Measurements from ENCODE around the gene ARL16. TPM values are rescaled to one million over a fixed set of nuclear protein-coding genes. Genes with fewer than 3 reads are reported as not detected.
A peak's percentile ranks its signal among the peaks of the same experiment; 100 is the strongest.

The ARL16 gene
- total and polyA plus RNA-seq, 2 of the 8 experiments (the other 6 are each of a cell fraction or from before 2014, with no cell fraction given) = 37.0 to 60.8 TPM

DNA sequence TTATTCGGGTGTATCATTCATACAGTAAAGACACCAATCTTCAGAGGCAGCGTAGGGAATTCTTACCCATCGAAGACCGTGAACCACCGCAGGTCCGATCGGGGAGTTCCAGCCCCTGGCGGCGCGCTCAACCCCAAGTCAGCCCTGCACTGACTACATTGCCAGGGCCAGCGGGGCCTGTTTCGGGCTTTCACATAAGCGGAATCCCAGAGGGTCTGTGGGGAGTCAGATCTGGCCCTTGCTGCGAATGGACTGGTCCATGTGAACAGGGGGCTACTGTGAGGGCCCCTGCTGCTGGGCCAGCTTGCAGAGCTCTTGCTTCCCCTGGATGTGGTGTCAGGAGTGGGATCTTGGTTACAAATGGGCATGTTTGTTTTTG is 34.9 kb downstream of the ARL16 start:
- ChIA-PET CTCF (ENCODE audit: partially characterized antibody) (interaction anchor here (0.7 to 3.5 kb wide), 6 partner anchors 15 to 432 kb away, joined by 3 to 9 read pairs (median 4); no protein-coding TSS in a partner anchor), POLR2A (ENCODE audit: partially characterized antibody) (interaction anchor here (0.6 to 4.4 kb wide), 14 partner anchors 8 to 252 kb away, joined by 3 to 23 read pairs (median 6); partner anchors contain the start of genes ACTG1, ARL16, HGS and NPLOC4)
- H2BK5ac ChIP-seq (ENCODE audit: low read depth, low read length) = no peak overlapping the region
- TF ChIP-seq HDAC6 (IDR thresholded peaks at IDR 0.05; ENCODE audit: low read depth, low read length) (no peak), CEBPB (IDR thresholded peaks at IDR 0.05; ENCODE audit: low read depth, low read length) (no peak), KDM5A (IDR thresholded peaks at IDR 0.05; ENCODE audit: low read length) (no peak), SRF (IDR thresholded peaks at IDR 0.05; ENCODE audit: low read depth, low read length) (no peak), JUND (IDR thresholded peaks at IDR 0.05; ENCODE audit: low read length) (no peak), EZH2 (IDR thresholded peaks at IDR 0.05; ENCODE audit: low read depth, low read length, severe bottlenecking) (no peak), SAP30 (IDR thresholded peaks at IDR 0.05; ENCODE audit: insufficient read depth, insufficient replicate concordance, low read length) (no peak), PHF8 (conservative IDR thresholded peaks at IDR 0.05; ENCODE audit: low read depth, low read length) (no peak), FOSL1 (IDR thresholded peaks at IDR 0.05; ENCODE audit: insufficient read depth, low read depth, low read length) (no peak), SP4 (IDR thresholded peaks at IDR 0.05; ENCODE audit: low read length) (no peak)

More for the DNA sequence above, 34.9 kb downstream of the ARL16 start:
- Histone ChIP-seq H2BK20ac (ENCODE audit: low read length) (no peak overlapping the region), H4K20me1 (replicated peaks in 1 of 2; ENCODE audit: control insufficient read depth in 1 of 2, insufficient read depth in 2 of 2, low read length in 2 of 2) (peaks cover 0 to 2% of the 10 kb centered on the region in 2 experiments), H4K5ac (ENCODE audit: insufficient read length, low read depth, low read length) (no peak overlapping the region), H3K4me2 (ENCODE audit: insufficient read depth in 1 of 2, low read depth in 2 of 2, low read length in 2 of 2) (peak overlapping the region; percentile 59 to 76), H4K8ac (ENCODE audit: extremely low read depth, insufficient read depth, low read length) (no peak overlapping the region; the same call in 1 of the 2 replicates), H3K79me1 (ENCODE audit: low read depth, low read length) (peaks cover 7% of the 10 kb centered on the region), H2BK12ac (ENCODE audit: low read depth, low read length) (no peak overlapping the region), H3K79me2 (ENCODE audit: control insufficient read depth in 1 of 2, insufficient read depth in 2 of 2, low read length in 2 of 2) (no peaks in the 10 kb centered on the region), H2AK5ac (ENCODE audit: low read depth, low read length) (no peak overlapping the region), H3K9ac (replicated peaks in 1 of 4; ENCODE audit: extremely low read depth in 1 of 4, low read depth in 3 of 4, low read length in 3 of 4) (no peak overlapping the region), H2AFZ (ENCODE audit: low read length) (no peak overlapping the region), H4K91ac (replicated peaks; ENCODE audit: insufficient read length, low read length) (no peak overlapping the region), H2BK15ac (ENCODE audit: low read length) (0 out of 2 replicates have a peak overlapping the region, but pooled peaks have one; percentile 29), H3K9me3 (ENCODE audit: insufficient read depth in 2 of 2, low read depth in 1 of 2, low read length in 1 of 2) (no peaks in the 10 kb centered on the region), H3K18ac (ENCODE audit: extremely low read depth, low read length) (no peak overlapping the region), H3K4ac (replicated peaks; ENCODE audit: insufficient read length, low read depth, low read length) (no peak overlapping the region), H3K56ac (replicated peaks; ENCODE audit: insufficient read length, low read depth, low read length) (no peak overlapping the region), H3K27ac (ENCODE audit: low read depth, low read length) (no peak overlapping the region), H2BK120ac (replicated peaks; ENCODE audit: low read depth, low read length) (no peak overlapping the region), H3K23ac (ENCODE audit: insufficient read length) (no peak overlapping the region), H3K4me1 (replicated peaks in 1 of 4; ENCODE audit: control insufficient read depth in 3 of 4, insufficient read depth in 4 of 4, low read length in 3 of 4) (peaks cover 0 to 24% (median 8%) of the 10 kb centered on the region in 4 experiments; a peak in 6 of 7 replicates), H3K36me3 (ENCODE audit: control insufficient read depth in 2 of 4, insufficient read depth in 4 of 4, low read length in 3 of 4) (peaks cover 0 to 3% (median 1%) of the 10 kb centered on the region in 4 experiments; a peak in 3 of 8 replicates), H3K23me2 (ENCODE audit: low read depth, low read length) (peaks cover 10% of the 10 kb centered on the region), H3K27me3 (replicated peaks in 1 of 4; ENCODE audit: control insufficient read depth in 3 of 4, extremely low read depth in 1 of 4, insufficient read depth in 3 of 4, low read length in 3 of 4) (peaks cover 2 to 15% (median 9%) of the 10 kb centered on the region in 4 experiments; a peak in 5 of 7 replicates), H3K14ac (ENCODE audit: insufficient read length) (no peak overlapping the region), H3K4me3 (ENCODE audit: extremely low read depth in 1 of 4, insufficient read depth in 2 of 4, low read depth in 3 of 4, low read length in 4 of 4) (peak overlapping the region in 2 of 4 experiments; percentile 38 to 46; a peak in 5 of 8 replicates)
- DNase-seq (ENCODE audit: low read depth in 1 of 2, low spot score in 2 of 2) (peak in 1 of 2 experiments; percentile 58), FAIRE-seq (no peak)
- 80% methylated on average over 14 of the region's 14 CpGs; no CpG with 5 or more reads in 1 of the 2 experiments for WGBS, 2 experiments (ENCODE audit: extremely low coverage in 1 of 2, insufficient coverage in 1 of 2, insufficient read length in 1 of 2, insufficient replicate concordance in 2 of 2, low coverage in 1 of 2, low lambda C conversion rate in 2 of 2, missing lambda C conversion rate in 1 of 2)
